22Rv1 (cell line): Measurements from ENCODE around the gene NUP54.

Experiments used
- ZFX ChIP-seq: fragments of 450-650 bp; IDR thresholded peaks from 2 replicates; pipeline ENCODE4 v1.6.1; 2017; ENCODE audit warnings: antibody characterized with exemption, borderline replicate concordance
- TF ChIP-seq, protein P1 (sequence below): fragments of 450-650 bp; IDR thresholded peaks from 2 replicates; pipeline ENCODE4 v1.5.1; 2017; ENCODE audit warnings: mild to moderate bottlenecking

DNA sequence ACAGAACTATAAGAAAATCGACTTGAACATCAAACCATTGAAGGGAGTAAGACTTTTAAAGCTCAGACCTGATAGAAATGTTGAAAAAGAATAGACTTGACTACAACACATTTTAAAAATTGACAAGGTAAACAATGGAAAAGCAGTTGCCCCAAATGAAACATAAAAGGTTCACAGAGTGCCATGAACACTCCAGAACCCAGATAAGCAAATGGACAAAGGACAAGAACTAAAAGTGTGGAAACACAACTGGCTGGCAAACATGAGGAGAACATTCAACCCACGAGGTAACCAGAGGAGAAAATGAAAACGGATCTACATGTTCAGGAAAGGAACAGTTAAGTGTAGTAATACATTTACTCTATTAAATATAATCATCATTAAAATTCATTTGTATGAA, 39.0 kb upstream of the NUP54 start:
- TF ChIP-seq, protein P1, sequence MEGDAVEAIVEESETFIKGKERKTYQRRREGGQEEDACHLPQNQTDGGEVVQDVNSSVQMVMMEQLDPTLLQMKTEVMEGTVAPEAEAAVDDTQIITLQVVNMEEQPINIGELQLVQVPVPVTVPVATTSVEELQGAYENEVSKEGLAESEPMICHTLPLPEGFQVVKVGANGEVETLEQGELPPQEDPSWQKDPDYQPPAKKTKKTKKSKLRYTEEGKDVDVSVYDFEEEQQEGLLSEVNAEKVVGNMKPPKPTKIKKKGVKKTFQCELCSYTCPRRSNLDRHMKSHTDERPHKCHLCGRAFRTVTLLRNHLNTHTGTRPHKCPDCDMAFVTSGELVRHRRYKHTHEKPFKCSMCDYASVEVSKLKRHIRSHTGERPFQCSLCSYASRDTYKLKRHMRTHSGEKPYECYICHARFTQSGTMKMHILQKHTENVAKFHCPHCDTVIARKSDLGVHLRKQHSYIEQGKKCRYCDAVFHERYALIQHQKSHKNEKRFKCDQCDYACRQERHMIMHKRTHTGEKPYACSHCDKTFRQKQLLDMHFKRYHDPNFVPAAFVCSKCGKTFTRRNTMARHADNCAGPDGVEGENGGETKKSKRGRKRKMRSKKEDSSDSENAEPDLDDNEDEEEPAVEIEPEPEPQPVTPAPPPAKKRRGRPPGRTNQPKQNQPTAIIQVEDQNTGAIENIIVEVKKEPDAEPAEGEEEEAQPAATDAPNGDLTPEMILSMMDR: no peak
- TF ChIP-seq ZFX: no peak
